WTC11 (cell line): ENCODE measurements around the gene DBN1.

Experiments used
- E2F4 ChIP-seq: sonication (generic); formaldehyde crosslinking; IDR thresholded peaks from 2 replicates; pipeline ENCODE4 v1.8.1; 2022; ENCODE audit warnings: low read depth, mild to moderate bottlenecking, moderate library complexity, missing genetic modification reagents, borderline replicate concordance
- MAX ChIP-seq: sonication (generic); formaldehyde crosslinking; IDR thresholded peaks from 2 replicates; pipeline ENCODE4 v1.8.0; 2022; ENCODE audit warnings: mild to moderate bottlenecking, missing genetic modification reagents

- TF ChIP-seq E2F4 (CRISPR knock-in tag) (no peak), MAX (CRISPR knock-in tag) (peak; percentile 64)
Measured at GRCh38 chr5:177497292-177498012, 24.0 kb upstream of the DBN1 start, which contains the start of gene PDLIM7.
